Cardiac fibroblast (primary cell): ENCODE measurements around the gene ABCC8.

Experiments
- DNase-seq, 2 donors: peaks; one replicate each; pipeline versions ENCODE4 v3.0.0 to v3.0.0-alpha.2; 2010; ENCODE audit warnings: low read depth in 2 of 2
- H3K4me3 ChIP-seq, 2 donors: replicated peaks in 1 of 2; 1 replicate in 1 of 2; 2 replicates in 1 of 2; pipeline ENCODE4 v1.5.1; 2011; ENCODE audit warnings: low read depth in 2 of 2, low read length in 2 of 2, mild to moderate bottlenecking in 2 of 2, moderate library complexity in 1 of 2
- TF ChIP-seq, protein P1 (sequence below): IDR thresholded peaks from one replicate; pipeline ENCODE4 v1.5.1; 2011; ENCODE audit warnings: low read depth, mild to moderate bottlenecking, low read length, inconsistent platforms

ABCC8 gene

GRCh38 chr11:17463546-17464174, 13.0 kb downstream of the ABCC8 start:
- TF ChIP-seq, protein P1, sequence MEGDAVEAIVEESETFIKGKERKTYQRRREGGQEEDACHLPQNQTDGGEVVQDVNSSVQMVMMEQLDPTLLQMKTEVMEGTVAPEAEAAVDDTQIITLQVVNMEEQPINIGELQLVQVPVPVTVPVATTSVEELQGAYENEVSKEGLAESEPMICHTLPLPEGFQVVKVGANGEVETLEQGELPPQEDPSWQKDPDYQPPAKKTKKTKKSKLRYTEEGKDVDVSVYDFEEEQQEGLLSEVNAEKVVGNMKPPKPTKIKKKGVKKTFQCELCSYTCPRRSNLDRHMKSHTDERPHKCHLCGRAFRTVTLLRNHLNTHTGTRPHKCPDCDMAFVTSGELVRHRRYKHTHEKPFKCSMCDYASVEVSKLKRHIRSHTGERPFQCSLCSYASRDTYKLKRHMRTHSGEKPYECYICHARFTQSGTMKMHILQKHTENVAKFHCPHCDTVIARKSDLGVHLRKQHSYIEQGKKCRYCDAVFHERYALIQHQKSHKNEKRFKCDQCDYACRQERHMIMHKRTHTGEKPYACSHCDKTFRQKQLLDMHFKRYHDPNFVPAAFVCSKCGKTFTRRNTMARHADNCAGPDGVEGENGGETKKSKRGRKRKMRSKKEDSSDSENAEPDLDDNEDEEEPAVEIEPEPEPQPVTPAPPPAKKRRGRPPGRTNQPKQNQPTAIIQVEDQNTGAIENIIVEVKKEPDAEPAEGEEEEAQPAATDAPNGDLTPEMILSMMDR = no peak

GRCh38 chr11:17462940-17463339, 13.7 kb downstream of the ABCC8 start:
- TF ChIP-seq, protein P1 = no peak
- no peak for DNase-seq
- H3K4me3 ChIP-seq = no peak overlapping the region

More at GRCh38 chr11:17463546-17464174, 13.0 kb downstream of the ABCC8 start:
- no peak for DNase-seq
- no peak overlapping the region for H3K4me3 ChIP-seq

- TF ChIP-seq, protein P1 = no peak
- H3K4me3 ChIP-seq = no peak overlapping the region
- DNase-seq = no peak
Measured at GRCh38 chr11:17460406-17460805, 16.2 kb downstream of the ABCC8 start.

DNA sequence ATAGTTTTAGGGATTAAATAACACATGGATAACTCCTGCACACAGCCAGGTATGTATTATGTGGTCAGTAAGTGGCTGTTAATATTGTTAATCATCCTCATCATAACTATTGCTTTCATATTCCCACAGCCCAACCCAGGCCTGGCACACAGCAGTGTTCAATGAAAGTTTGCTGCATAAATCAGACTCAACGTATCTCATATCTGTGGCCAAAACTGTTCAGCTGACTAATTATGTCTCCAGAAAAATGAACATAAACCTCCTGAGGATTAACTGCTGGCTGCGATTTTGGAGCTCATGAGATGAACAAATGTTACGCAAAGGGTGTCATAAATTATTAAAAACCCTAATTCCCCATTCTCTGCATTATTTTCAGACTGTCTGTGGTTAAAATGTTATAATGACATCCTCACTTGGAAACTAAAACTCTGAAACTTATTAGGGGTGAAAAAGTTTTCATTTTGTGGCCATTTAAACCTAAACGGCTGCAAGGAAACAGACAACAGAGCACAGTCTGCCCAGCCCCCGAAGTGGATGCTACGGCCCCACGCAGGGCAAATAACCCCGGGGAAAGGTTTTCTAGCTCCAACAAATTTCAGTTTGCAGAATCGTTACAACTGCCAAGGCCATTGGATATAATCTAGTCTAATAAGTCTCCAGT, 17.3 kb downstream of the ABCC8 start:
- no peak overlapping the region for H3K4me3 ChIP-seq
- DNase-seq = no peak
- TF ChIP-seq, protein P1 = no peak

DNA sequence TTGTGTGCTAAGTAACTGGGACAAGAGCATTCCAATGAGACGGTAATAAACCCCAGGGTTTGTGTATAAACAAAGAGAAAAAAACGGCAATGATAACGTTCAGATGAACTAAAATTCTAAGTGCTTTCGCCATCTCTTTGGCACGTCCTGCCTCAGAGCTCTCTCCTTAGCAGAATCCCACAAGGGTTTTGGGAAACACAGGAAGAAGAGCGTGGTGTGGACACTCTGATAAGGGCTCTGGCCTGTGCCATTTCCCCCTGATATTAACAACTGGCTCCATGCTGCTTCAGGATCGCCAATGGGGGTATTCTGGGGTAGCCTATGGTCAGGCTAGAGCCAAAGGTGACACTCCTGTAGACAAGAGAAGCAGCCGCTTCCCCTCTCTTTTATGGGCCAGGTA, 18.4 kb downstream of the ABCC8 start:
- DNase-seq = no peak
- TF ChIP-seq, protein P1 = no peak
- H3K4me3 ChIP-seq = no peak overlapping the region

- TF ChIP-seq, protein P1 = no peak
- H3K4me3 ChIP-seq = no peak overlapping the region
- DNase-seq = no peak
Measured at GRCh38 chr11:17457396-17458173, 19.1 kb downstream of the ABCC8 start.
